Measurements from ENCODE around the gene TRIM17. TPM values are rescaled to one million over a fixed set of nuclear protein-coding genes. Genes with fewer than 3 reads are reported as not detected.

TRIM17 gene
- total RNA-seq, 2 experiments from 2014 or later = 2.8 to 3.8 TPM

DNA sequence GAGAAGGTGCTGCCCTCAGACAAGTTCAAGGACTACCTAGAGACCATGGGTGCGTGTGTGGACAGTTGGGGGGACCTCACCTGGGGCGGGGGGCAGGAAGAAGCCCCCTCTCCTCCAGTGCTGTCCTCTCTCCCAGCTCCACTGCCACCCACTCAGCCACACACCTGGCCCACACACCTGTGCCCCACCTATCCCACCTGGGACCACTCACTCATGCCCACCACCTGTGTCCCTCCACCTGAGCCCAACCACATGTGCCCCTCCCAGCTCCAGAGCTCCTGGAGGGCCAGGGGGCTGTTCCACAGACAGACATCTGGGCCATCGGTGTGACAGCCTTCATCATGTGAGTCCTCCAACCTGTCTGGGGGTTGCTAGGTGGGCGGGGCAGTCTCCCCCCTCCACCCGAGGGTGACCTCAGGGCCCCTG lies 39.0 kb downstream of the TRIM17 start:
- Mint-ChIP-seq H3K9me3 (no peaks in the 10 kb centered on the region), H3K4me3 (no peak overlapping the region), H3K27ac (no peak overlapping the region), H3K27me3 (peaks cover 33% of the 10 kb centered on the region), H3K36me3 (ENCODE audit: low read depth) (no peaks in the 10 kb centered on the region), H3K4me1 (peaks cover 9% of the 10 kb centered on the region)
- POLR2A ChIA-PET = interaction anchor here (1.1 kb wide), 1 partner anchor 10 kb away, joined by 3 read pairs; no protein-coding TSS in a partner anchor
- CTCF ChIA-PET = no interaction called here
- DNase-seq = no peak

DNA sequence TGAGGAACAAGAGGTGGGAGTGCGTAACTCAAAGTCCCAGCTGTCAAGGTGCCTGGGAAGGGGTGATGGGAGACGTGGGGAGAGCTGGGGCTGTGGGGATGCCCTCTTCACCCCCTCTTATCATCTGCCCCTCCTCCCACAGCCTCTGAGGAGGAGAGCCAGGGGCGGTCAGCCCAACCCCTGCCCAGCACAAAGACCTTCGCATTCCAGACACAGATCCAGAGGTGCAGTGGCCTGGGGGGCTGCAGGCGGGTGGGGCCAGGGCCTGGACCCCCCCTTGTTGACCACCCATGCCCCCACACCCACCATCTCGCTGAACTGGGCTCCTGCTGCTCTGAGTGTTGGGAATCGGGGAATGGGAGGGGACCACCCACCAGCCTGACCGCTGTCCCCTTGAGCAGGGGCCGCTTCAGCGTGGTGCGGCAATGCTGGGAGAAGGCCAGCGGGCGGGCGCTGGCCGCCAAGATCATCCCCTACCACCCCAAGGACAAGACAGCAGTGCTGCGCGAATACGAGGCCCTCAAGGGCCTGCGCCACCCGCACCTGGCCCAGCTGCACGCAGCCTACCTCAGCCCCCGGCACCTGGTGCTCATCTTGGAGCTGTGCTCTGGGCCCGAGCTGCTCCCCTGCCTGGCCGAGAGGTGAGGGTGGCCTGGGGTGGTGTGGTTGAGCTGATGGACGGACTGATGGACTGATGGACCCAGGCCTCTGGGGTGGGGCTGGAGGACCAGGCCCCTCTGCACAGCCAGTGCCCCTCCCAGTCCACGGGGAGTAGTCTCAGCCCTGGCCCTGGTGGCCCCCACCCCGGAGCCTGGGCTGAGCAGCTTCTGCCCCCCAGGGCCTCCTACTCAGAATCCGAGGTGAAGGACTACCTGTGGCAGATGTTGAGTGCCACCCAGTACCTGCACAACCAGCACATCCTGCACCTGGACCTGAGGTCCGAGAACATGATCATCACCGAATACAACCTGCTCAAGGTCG lies 39.7 kb downstream of the TRIM17 start:
- POLR2A ChIA-PET = interaction anchor here (1.1 kb wide), 1 partner anchor 9 kb away, joined by 3 read pairs; no protein-coding TSS in a partner anchor
- peaks cover 9% of the 10 kb centered on the region for H3K4me1 Mint-ChIP-seq
- CTCF ChIA-PET = no interaction called here
- H3K36me3 Mint-ChIP-seq (ENCODE audit: low read depth) = no peaks in the 10 kb centered on the region
- H3K27me3 Mint-ChIP-seq = peaks cover 29% of the 10 kb centered on the region
- H3K27ac Mint-ChIP-seq = no peak overlapping the region
- H3K4me3 Mint-ChIP-seq = no peak overlapping the region
- H3K9me3 Mint-ChIP-seq = no peaks in the 10 kb centered on the region
- no peak for DNase-seq

DNA sequence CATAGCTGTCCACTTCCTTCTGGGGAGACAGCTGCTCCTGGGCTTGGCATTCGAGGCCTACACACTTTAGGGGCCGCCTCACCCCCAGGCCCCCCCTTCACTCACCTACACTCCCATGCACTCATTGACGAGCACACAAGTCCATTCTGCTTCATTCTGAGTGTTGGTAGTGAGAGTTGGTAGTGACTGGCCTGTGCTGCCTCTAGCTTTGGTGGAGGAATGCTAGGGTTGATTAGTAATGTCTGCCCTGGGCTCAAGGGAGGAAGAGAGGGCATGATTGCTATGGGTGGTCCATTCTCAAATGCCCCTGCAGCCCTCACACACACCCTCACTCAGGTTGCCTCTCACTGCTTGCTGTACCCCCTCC lies 40.4 kb downstream of the TRIM17 start:
- H3K4me3 Mint-ChIP-seq = no peak overlapping the region
- ChIA-PET POLR2A (no interaction called here), CTCF (no interaction called here)
- peaks cover 27% of the 10 kb centered on the region for H3K27me3 Mint-ChIP-seq
- peaks cover 9% of the 10 kb centered on the region for H3K4me1 Mint-ChIP-seq
- no peak overlapping the region for H3K27ac Mint-ChIP-seq
- no peak for DNase-seq
- no peaks in the 10 kb centered on the region for H3K36me3 Mint-ChIP-seq (ENCODE audit: low read depth)
- H3K9me3 Mint-ChIP-seq = no peaks in the 10 kb centered on the region

DNA sequence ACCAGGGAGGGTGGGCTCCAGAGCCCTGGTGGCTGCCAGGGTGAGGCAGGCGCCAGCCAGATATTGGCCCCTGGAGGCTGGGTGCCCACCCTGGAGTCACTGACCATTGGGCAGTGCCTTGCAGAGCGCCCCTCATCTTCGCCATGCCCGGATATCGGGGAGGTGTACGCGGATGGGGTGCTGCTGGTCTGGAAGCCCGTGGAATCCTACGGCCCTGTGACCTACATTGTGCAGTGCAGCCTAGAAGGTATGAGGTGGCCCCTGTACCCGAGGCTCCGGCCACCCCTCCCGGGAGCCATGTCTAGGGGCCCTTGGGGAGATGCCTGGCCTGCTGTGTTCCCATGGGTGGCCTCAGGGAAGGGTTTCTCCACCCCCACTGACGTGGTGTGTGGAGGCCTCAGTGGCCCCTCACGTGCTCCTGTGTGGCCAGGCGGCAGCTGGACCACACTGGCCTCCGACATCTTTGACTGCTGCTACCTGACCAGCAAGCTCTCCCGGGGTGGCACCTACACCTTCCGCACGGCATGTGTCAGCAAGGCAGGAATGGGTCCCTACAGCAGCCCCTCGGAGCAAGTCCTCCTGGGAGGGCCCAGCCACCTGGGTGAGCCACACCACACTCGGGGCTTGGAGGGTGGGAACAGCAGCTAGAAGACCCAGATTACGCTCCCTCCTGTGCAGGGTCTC lies 40.9 kb downstream of the TRIM17 start:
- H3K27me3 Mint-ChIP-seq = peaks cover 22% of the 10 kb centered on the region
- no peak overlapping the region for H3K4me3 Mint-ChIP-seq
- peaks cover 9% of the 10 kb centered on the region for H3K4me1 Mint-ChIP-seq
- no peak for DNase-seq
- no peak overlapping the region for H3K27ac Mint-ChIP-seq
- ChIA-PET CTCF (no interaction called here), POLR2A (no interaction called here)
- no peaks in the 10 kb centered on the region for H3K9me3 Mint-ChIP-seq
- no peaks in the 10 kb centered on the region for H3K36me3 Mint-ChIP-seq (ENCODE audit: low read depth)

DNA sequence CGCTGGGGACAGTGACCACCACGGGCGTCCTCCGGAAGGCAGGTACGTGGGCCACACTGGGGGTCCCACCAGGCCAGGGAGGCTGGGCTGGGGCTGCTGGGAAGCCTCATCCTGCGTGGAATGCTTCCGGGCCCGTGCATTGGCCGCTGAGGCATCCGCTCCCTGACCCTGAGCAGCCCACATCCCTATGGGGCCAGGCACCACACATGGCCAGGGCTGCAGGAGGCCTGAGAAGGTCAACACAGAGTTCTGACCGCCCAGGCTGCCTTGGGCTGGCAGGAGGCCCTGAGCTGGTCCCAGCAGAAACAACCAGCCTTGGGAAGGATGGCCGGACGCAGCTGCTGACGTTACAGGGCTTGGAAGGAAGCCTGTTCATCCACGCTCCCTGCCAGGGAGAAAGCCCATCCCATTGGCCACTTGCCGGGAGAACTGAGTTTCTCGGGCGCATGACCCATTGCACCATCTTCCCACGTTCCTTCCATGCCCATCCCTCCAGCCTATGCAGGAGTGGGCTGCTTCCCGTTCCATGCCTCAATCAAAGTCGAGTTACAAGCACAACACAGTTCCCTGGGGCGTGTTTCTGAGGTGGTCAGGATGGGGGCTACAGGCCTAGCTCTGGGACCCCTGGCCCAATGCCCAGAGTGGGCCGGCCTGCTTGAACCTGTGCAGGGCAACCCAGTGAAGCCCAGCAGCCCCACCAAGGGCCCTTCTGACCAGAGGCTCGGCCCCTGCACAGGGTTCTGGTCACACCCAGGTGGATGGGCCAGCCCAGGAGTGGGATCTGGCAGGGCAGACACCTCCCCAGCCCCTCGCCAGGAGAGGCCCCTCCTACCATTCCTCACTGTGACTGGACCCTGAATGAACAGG lies 41.7 kb downstream of the TRIM17 start:
- CTCF ChIA-PET = no interaction called here
- Mint-ChIP-seq H3K27ac (no peak overlapping the region), H3K36me3 (ENCODE audit: low read depth) (no peaks in the 10 kb centered on the region), H3K27me3 (peaks cover 14% of the 10 kb centered on the region), H3K9me3 (no peaks in the 10 kb centered on the region), H3K4me3 (no peak overlapping the region), H3K4me1 (peaks cover 9% of the 10 kb centered on the region)
- no peak for DNase-seq
- POLR2A ChIA-PET = no interaction called here

DNA sequence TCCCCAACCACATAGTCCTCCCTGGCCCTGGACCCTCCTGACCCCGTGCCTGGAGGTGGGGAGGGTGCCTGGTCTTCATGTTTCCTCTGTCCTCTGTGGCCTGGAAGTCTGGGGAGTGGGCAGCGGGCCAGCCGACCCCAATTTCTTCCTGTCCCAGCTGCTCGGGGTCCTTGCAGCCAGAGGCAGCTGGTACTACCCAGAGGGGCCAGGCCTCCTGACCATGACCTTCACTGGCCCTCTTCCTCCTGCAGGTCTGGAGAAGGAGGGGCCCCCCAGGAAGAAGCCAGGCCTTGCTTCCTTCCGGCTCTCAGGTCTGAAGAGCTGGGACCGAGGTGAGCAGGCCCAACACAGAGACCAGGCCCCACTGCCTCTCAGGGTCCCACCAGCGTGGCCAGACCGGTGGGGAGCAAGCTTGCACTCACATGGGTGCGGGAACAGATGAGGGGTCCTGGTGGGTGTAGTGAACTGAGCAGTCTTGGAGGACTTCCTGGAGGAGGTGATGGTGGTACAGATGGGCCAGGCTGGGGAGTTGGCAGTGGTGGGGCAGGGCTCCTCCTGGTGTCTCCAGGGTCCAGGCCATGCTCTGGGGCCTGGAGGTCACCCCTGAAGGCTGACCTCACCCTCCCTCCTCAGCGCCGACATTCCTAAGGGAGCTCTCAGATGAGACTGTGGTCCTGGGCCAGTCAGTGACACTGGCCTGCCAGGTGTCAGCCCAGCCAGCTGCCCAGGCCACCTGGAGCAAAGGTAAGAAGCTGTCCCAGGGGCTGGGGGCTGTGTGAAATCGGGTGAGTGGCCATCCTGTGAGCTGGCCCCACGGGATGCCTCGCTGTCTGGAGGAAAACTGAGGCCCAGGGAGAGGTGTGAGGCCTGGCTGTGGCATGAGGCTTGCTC lies 42.7 kb downstream of the TRIM17 start:
- Mint-ChIP-seq H3K27me3 (peaks cover 5% of the 10 kb centered on the region), H3K36me3 (ENCODE audit: low read depth) (no peaks in the 10 kb centered on the region), H3K4me1 (peaks cover 4% of the 10 kb centered on the region), H3K9me3 (no peaks in the 10 kb centered on the region), H3K27ac (no peak overlapping the region), H3K4me3 (no peak overlapping the region)
- ChIA-PET CTCF (no interaction called here), POLR2A (no interaction called here)
- DNase-seq = no peak

DNA sequence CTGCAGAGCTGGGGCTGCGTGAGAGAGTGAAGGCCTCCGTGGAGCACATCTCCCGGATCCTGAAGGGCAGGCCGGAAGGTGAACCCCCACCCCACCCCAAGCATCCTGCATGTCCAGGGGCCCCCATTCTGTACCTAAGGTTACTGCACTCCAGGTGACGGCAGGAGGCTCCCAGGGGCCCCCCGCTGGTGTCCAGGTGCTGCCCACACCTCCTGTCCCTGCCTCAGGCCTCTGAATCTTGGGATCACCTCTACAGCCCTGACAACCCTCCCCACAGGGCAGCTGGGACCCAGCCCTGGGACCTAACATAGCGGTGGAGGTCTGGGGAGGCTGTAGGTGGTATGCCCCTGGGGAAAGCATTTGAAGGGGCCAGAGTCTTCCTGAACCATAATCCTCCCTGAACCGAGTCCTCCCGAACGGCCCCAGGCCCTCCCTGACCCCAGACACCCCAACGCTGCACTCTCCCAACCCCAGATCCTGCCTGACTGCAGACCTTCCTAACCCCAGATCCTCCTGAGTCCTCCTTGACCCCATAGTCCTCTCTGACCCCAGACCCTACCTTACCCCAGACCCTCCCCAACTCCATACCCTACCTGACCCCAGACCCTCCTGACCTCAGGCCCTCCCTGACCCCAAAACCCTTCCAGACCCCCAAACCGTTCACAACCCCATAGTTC lies 43.5 kb downstream of the TRIM17 start:
- ChIA-PET POLR2A (no interaction called here), CTCF (no interaction called here)
- no peak overlapping the region for H3K27ac Mint-ChIP-seq
- H3K27me3 Mint-ChIP-seq = no peaks in the 10 kb centered on the region
- no peaks in the 10 kb centered on the region for H3K4me1 Mint-ChIP-seq
- no peak for DNase-seq
- H3K4me3 Mint-ChIP-seq = no peak overlapping the region
- H3K9me3 Mint-ChIP-seq = no peaks in the 10 kb centered on the region
- no peaks in the 10 kb centered on the region for H3K36me3 Mint-ChIP-seq (ENCODE audit: low read depth)

DNA sequence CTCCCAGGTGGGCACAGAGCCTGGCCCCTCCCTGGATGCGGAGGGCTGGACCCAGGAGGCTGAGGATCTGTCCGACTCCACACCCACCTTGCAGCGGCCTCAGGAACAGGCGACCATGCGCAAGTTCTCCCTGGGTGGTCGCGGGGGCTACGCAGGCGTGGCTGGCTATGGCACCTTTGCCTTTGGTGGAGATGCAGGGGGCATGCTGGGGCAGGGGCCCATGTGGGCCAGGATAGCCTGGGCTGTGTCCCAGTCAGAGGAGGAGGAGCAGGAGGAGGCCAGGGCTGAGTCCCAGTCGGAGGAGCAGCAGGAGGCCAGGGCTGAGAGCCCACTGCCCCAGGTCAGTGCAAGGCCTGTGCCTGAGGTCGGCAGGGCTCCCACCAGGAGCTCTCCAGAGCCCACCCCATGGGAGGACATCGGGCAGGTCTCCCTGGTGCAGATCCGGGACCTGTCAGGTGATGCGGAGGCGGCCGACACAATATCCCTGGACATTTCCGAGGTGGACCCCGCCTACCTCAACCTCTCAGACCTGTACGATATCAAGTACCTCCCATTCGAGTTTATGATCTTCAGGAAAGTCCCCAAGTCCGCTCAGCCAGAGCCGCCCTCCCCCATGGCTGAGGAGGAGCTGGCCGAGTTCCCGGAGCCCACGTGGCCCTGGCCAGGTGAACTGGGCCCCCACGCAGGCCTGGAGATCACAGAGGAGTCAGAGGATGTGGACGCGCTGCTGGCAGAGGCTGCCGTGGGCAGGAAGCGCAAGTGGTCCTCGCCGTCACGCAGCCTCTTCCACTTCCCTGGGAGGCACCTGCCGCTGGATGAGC lies 44.3 kb downstream of the TRIM17 start:
- ChIA-PET CTCF (no interaction called here), POLR2A (no interaction called here)
- no peak for DNase-seq
- Mint-ChIP-seq H3K27ac (no peak overlapping the region), H3K36me3 (ENCODE audit: low read depth) (no peaks in the 10 kb centered on the region), H3K4me1 (no peaks in the 10 kb centered on the region), H3K4me3 (no peak overlapping the region), H3K9me3 (no peaks in the 10 kb centered on the region), H3K27me3 (no peaks in the 10 kb centered on the region)

DNA sequence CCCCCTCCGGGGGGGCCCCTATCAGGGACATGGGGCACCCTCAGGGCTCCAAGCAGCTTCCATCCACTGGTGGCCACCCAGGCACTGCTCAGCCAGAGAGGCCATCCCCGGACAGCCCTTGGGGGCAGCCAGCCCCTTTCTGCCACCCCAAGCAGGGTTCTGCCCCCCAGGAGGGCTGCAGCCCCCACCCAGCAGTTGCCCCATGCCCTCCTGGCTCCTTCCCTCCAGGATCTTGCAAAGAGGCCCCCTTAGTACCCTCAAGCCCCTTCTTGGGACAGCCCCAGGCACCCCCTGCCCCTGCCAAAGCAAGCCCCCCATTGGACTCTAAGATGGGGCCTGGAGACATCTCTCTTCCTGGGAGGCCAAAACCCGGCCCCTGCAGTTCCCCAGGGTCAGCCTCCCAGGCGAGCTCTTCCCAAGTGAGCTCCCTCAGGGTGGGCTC lies 44.9 kb downstream of the TRIM17 start:
- Mint-ChIP-seq H3K4me1 (no peaks in the 10 kb centered on the region), H3K4me3 (no peak overlapping the region), H3K27ac (no peak overlapping the region), H3K27me3 (no peaks in the 10 kb centered on the region), H3K36me3 (ENCODE audit: low read depth) (no peaks in the 10 kb centered on the region), H3K9me3 (no peaks in the 10 kb centered on the region)
- ChIA-PET CTCF (no interaction called here), POLR2A (no interaction called here)
- no peak for DNase-seq

DNA sequence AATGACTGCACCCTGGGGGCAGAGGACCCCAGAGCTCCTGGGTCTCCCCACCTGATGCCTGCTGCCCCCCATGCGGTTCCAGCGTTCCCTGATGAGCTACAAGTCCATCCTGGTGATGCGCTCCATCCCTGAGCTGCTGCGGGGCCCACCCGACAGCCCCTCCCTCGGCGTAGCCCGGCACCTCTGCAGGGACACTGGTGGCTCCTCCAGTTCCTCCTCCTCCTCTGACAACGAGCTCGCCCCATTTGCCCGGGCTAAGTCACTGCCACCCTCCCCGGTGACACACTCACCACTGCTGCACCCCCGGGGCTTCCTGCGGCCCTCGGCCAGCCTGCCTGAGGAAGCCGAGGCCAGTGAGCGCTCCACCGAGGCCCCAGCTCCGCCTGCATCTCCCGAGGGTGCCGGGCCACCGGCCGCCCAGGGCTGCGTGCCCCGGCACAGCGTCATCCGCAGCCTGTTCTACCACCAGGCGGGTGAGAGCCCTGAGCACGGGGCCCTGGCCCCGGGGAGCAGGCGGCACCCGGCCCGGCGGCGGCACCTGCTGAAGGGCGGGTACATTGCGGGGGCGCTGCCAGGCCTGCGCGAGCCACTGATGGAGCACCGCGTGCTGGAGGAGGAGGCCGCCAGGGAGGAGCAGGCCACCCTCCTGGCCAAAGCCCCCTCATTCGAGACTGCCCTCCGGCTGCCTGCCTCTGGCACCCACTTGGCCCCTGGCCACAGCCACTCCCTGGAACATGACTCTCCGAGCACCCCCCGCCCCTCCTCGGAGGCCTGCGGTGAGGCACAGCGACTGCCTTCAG lies 45.5 kb downstream of the TRIM17 start:
- H3K4me1 Mint-ChIP-seq = no peaks in the 10 kb centered on the region
- H3K4me3 Mint-ChIP-seq = no peak overlapping the region
- ChIA-PET CTCF (no interaction called here), POLR2A (no interaction called here)
- H3K27ac Mint-ChIP-seq = no peak overlapping the region
- H3K36me3 Mint-ChIP-seq (ENCODE audit: low read depth) = no peaks in the 10 kb centered on the region
- no peak for DNase-seq
- no peaks in the 10 kb centered on the region for H3K9me3 Mint-ChIP-seq
- no peaks in the 10 kb centered on the region for H3K27me3 Mint-ChIP-seq

DNA sequence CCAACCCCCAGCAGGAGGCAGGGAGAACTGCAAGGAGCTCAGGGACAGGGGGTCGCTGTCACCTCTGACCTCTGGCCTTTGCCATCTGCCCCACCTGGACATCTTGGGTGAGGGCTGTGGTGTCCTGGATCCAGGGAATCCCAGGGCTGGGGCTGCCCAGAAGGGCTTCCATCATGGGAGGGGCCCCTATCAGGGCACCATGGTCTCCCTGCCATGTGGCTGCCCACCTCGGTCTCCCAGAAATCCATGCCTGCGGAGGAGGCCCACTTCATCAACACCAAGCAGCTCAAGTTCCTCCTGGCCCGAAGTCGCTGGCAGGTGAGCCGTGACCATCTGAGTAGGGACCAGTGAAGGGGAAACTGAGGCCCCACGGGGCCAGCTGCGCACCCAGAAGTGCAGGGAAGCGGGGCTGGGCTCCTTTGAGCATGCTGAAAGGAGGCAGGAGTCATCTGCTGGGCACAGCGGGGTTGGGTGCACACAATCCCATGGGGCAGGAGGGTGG lies 46.2 kb downstream of the TRIM17 start:
- Mint-ChIP-seq H3K27me3 (no peaks in the 10 kb centered on the region), H3K36me3 (ENCODE audit: low read depth) (no peaks in the 10 kb centered on the region), H3K27ac (no peak overlapping the region), H3K9me3 (no peaks in the 10 kb centered on the region), H3K4me1 (no peaks in the 10 kb centered on the region), H3K4me3 (no peak overlapping the region)
- DNase-seq = no peak
- ChIA-PET POLR2A (no interaction called here), CTCF (no interaction called here)

All from activated CD4-positive, alpha-beta memory T cell treated with anti-CD3 and anti-CD28 coated beads, Interleukin-2, amount 10 ng/mL, durations not matched to agents 7 days and 5 days (primary cell).